Measurements from ENCODE around the gene HIRA.

The HIRA gene

GRCh38 chr22:19461506-19461905 is 30.0 kb upstream of the HIRA start:
- Mint-ChIP-seq H3K27ac (no peak overlapping the region), H3K9me3 (no peaks in the 10 kb centered on the region), H3K4me1 (no peaks in the 10 kb centered on the region), H3K36me3 (ENCODE audit: low read depth) (peaks cover 38% of the 10 kb centered on the region), H3K4me3 (no peak overlapping the region), H3K27me3 (ENCODE audit: low read depth) (no peaks in the 10 kb centered on the region)
- TF ChIP-seq CTCF (IDR thresholded peaks at IDR 0.05; ENCODE audit: unreplicated experiment in 3 of 3): no peak

- no peak overlapping the region for H3K27ac Mint-ChIP-seq
- TF ChIP-seq CTCF (IDR thresholded peaks at IDR 0.05; ENCODE audit: unreplicated experiment in 3 of 3): no peak
- no peak overlapping the region for H3K4me3 Mint-ChIP-seq
- no peaks in the 10 kb centered on the region for H3K9me3 Mint-ChIP-seq
- no peaks in the 10 kb centered on the region for H3K4me1 Mint-ChIP-seq
- peaks cover 40% of the 10 kb centered on the region for H3K36me3 Mint-ChIP-seq (ENCODE audit: low read depth)
- no peaks in the 10 kb centered on the region for H3K27me3 Mint-ChIP-seq (ENCODE audit: low read depth)
Observed at GRCh38 chr22:19460036-19460435, 28.5 kb upstream of the HIRA start.

- Mint-ChIP-seq H3K4me1 (no peaks in the 10 kb centered on the region), H3K27me3 (ENCODE audit: low read depth) (no peaks in the 10 kb centered on the region), H3K4me3 (no peak overlapping the region), H3K9me3 (no peaks in the 10 kb centered on the region), H3K36me3 (ENCODE audit: low read depth) (peaks cover 45% of the 10 kb centered on the region), H3K27ac (no peak overlapping the region)
- no peak for TF ChIP-seq CTCF (IDR thresholded peaks at IDR 0.05; ENCODE audit: unreplicated experiment in 3 of 3)
Observed at GRCh38 chr22:19457828-19458428, 26.4 kb upstream of the HIRA start.

GRCh38 chr22:19456541-19456940 is 25.0 kb upstream of the HIRA start:
- Mint-ChIP-seq H3K27ac (no peak overlapping the region), H3K9me3 (no peaks in the 10 kb centered on the region), H3K36me3 (ENCODE audit: low read depth) (peaks cover 53% of the 10 kb centered on the region), H3K27me3 (ENCODE audit: low read depth) (no peaks in the 10 kb centered on the region), H3K4me3 (no peak overlapping the region), H3K4me1 (no peaks in the 10 kb centered on the region)
- no peak for TF ChIP-seq CTCF (IDR thresholded peaks at IDR 0.05; ENCODE audit: unreplicated experiment in 3 of 3)

GRCh38 chr22:19455585-19456370 is 24.2 kb upstream of the HIRA start:
- no peaks in the 10 kb centered on the region for H3K4me1 Mint-ChIP-seq
- no peak overlapping the region for H3K27ac Mint-ChIP-seq
- H3K9me3 Mint-ChIP-seq: no peaks in the 10 kb centered on the region
- no peak for TF ChIP-seq CTCF (IDR thresholded peaks at IDR 0.05; ENCODE audit: unreplicated experiment in 3 of 3)
- H3K36me3 Mint-ChIP-seq (ENCODE audit: low read depth): peaks cover 54% of the 10 kb centered on the region
- no peaks in the 10 kb centered on the region for H3K27me3 Mint-ChIP-seq (ENCODE audit: low read depth)
- H3K4me3 Mint-ChIP-seq: no peak overlapping the region

- TF ChIP-seq CTCF (IDR thresholded peaks at IDR 0.05; ENCODE audit: unreplicated experiment in 3 of 3): no peak
Observed at GRCh38 chr22:19455033-19455432, 23.5 kb upstream of the HIRA start.

More at GRCh38 chr22:19455033-19455432, 23.5 kb upstream of the HIRA start:
- H3K36me3 Mint-ChIP-seq (ENCODE audit: low read depth): peaks cover 51% of the 10 kb centered on the region
- no peaks in the 10 kb centered on the region for H3K9me3 Mint-ChIP-seq
- H3K27ac Mint-ChIP-seq: no peak overlapping the region
- H3K27me3 Mint-ChIP-seq (ENCODE audit: low read depth): no peaks in the 10 kb centered on the region
- H3K4me3 Mint-ChIP-seq: no peak overlapping the region
- H3K4me1 Mint-ChIP-seq: no peaks in the 10 kb centered on the region
